ENCODE results near the gene TMEM271. TPM values are rescaled to one million over a fixed set of nuclear protein-coding genes. Genes with fewer than 3 reads are reported as not detected.

Gene TMEM271
- total and polyA plus RNA-seq, 10 donors: not detected

DNA sequence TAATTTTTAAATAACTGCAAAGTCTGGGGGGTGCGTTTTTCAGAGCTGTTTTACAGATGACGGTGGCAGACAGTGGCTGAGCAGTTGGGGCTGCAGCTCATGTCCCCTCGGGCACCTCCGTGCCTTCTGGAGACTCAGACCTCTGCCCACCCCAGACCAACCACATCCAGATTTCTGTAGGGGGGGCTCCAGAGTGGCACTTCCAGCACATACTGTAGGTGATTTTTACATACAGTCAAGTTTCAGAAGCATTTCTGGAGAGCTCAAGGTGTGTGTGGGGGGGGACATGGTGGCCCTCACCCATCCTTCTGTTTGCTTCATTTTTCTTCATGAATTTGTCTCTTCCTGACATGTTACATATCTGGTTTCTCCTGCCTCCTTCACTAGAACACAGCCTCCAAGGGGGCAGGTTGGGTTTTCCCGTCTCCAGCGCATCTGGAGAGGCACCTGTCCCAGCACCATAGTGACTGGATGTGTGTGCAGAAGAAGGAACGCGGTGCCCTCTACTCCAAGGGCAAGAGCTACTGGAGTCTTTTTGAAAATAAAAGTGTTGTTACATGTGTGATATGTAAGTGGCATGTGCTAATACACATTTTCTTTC lies 37.5 kb downstream of the TMEM271 start:
- no peak overlapping the region for H3K27ac ChIP-seq
- no peak overlapping the region for H3K4me3 ChIP-seq
- no peaks in the 10 kb centered on the region for H3K27me3 ChIP-seq (replicated peaks in 1 of 7)
- H3K4me1 ChIP-seq: no peaks in the 10 kb centered on the region
- WGBS, 5 donors: 95 to 98% (median 97%) methylated on average over 8 of the region's 8 CpGs
- H3K9me3 ChIP-seq: peaks cover 0 to 47% (median under 1%) of the 10 kb centered on the region in 8 donors
- intact Hi-C loops (cut with DNase I; ENCODE audit: low total_unique reads): no loop called here
- TF ChIP-seq POLR2A (IDR thresholded peaks at IDR 0.05) (no peak), POLR2AphosphoS5 (IDR thresholded peaks at IDR 0.05) (no peak)
- TF ChIP-seq, protein P1, sequence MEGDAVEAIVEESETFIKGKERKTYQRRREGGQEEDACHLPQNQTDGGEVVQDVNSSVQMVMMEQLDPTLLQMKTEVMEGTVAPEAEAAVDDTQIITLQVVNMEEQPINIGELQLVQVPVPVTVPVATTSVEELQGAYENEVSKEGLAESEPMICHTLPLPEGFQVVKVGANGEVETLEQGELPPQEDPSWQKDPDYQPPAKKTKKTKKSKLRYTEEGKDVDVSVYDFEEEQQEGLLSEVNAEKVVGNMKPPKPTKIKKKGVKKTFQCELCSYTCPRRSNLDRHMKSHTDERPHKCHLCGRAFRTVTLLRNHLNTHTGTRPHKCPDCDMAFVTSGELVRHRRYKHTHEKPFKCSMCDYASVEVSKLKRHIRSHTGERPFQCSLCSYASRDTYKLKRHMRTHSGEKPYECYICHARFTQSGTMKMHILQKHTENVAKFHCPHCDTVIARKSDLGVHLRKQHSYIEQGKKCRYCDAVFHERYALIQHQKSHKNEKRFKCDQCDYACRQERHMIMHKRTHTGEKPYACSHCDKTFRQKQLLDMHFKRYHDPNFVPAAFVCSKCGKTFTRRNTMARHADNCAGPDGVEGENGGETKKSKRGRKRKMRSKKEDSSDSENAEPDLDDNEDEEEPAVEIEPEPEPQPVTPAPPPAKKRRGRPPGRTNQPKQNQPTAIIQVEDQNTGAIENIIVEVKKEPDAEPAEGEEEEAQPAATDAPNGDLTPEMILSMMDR (IDR thresholded peaks at IDR 0.05 in 8 of 11, conservative IDR thresholded peaks at IDR 0.05 in 3 of 11): no peak
- peaks cover 0 to 60% (median 42%) of the 10 kb centered on the region in 6 donors for H3K36me3 ChIP-seq
- DNase-seq: peak; percentile 47

DNA sequence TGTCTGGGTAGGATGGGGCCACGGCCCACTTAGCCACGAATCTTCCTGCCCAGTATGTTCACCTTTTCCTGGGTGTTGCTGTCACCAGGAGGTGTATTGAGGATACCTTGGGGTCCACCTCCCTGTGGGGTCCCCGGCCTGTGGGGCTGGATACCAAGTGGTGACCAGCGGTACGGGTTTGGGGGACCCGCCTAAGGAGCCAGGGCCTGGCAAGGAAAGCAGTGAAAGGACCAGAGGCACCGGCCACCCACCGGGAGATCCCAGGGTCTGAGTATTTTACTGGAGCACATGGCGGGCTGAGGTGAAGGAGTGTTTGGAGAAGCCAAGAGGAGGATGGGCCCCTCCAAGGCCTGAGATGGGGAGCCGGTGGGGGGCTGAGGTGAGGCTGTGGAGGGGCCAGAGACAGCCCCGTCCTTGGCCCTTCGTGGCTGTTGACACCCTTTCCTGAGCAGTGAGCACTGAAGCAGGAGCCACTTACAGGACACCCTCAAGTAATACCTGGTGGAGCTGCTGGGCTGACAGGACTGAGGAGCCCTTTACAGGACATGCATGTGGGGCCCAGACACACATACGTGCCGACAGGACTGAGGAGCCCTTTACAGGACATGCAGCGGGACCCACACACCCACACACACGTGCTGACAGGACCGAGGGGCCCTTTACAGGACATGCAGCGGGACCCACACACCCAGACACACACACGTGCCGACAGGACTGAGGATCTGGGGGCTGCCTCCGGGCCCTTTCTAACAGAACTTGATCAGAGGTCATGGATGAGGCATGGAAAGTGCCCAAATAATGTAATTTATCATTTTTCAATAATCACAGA lies 38.4 kb downstream of the TMEM271 start:
- 94 to 97% (median 96%) methylated on average over 17 to 21 of the region's 21 CpGs for WGBS, 5 donors
- peaks cover 0 to 70% (median 48%) of the 10 kb centered on the region in 6 donors for H3K36me3 ChIP-seq
- no peaks in the 10 kb centered on the region for H3K4me1 ChIP-seq
- TF ChIP-seq POLR2A (IDR thresholded peaks at IDR 0.05) (no peak), POLR2AphosphoS5 (IDR thresholded peaks at IDR 0.05) (peak in 1 of 3 donors; percentile 22)
- TF ChIP-seq, protein P1 (IDR thresholded peaks at IDR 0.05 in 8 of 11, conservative IDR thresholded peaks at IDR 0.05 in 3 of 11): no peak
- no peak overlapping the region for H3K4me3 ChIP-seq
- H3K27ac ChIP-seq: no peak overlapping the region
- intact Hi-C loops (cut with DNase I; ENCODE audit: low total_unique reads): no loop called here
- DNase-seq: peak; percentile 68
- peaks cover 0 to 45% (median 0%) of the 10 kb centered on the region in 8 donors for H3K9me3 ChIP-seq
- no peaks in the 10 kb centered on the region for H3K27me3 ChIP-seq (replicated peaks in 1 of 7)

DNA sequence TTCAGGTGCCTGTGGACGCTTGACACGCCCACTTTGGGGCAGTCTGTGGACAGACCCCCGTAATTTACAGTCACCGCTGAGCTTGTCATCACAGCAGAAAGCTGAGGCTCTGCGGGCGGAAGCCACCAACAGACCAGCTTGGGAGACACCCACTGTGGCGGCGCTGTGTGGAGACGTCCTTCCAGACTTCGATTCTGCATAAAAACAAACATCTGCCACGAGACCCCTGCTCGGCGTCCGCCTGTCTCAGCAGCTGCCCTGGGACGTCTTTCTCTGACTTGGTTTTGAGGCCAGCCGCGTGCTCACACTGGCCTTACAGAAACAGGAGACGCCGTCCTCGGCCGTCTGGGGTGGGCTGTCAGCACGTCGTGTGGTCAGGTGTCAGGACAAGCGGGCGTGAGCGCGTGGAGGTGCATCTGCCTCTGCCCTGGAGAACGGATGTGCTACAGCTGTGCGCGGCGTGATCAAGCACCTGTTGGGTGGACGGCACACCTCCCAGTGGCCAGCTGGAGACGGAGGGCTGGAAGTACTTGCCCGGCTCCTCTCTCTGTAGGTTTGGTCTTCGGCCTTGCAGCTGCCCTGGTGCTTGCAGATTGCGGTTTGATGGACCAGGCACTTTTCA lies 39.6 kb downstream of the TMEM271 start:
- peak; percentile 66 for DNase-seq
- Histone ChIP-seq H3K36me3 (peaks cover 0 to 82% (median 58%) of the 10 kb centered on the region in 6 donors), H3K9me3 (peaks cover 0 to 48% (median 0%) of the 10 kb centered on the region in 8 donors), H3K4me1 (no peaks in the 10 kb centered on the region), H3K4me3 (no peak overlapping the region), H3K27ac (no peak overlapping the region), H3K27me3 (replicated peaks in 1 of 7) (no peaks in the 10 kb centered on the region)
- 93 to 98% (median 96%) methylated on average over 34 to 36 of the region's 36 CpGs for WGBS, 5 donors
- intact Hi-C loops (cut with DNase I; ENCODE audit: low total_unique reads): no loop called here
- TF ChIP-seq POLR2AphosphoS5 (IDR thresholded peaks at IDR 0.05) (peak in 1 of 3 donors; percentile 51), POLR2A (IDR thresholded peaks at IDR 0.05) (no peak)
- TF ChIP-seq, protein P1 (IDR thresholded peaks at IDR 0.05 in 8 of 11, conservative IDR thresholded peaks at IDR 0.05 in 3 of 11): no peak

DNA sequence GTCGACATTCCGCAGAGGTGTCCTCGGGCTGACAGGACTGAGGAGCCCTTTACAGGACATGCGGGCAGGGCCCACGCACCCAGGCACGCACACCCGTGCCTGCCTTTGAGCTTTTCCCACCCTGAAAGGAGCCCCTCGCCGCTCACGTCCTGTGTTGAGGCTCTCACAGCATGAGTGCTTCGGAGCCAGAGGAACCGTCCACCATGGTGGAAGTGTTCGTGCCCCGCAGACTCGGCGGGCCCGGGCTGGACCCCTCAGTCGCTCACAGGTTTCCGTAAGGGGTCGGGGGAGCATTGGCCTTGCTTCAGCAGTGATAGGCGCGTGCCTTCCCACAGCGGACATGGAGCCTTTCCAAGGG lies 40.2 kb downstream of the TMEM271 start:
- no peak overlapping the region for H3K4me3 ChIP-seq
- TF ChIP-seq, protein P1 (IDR thresholded peaks at IDR 0.05 in 8 of 11, conservative IDR thresholded peaks at IDR 0.05 in 3 of 11): no peak
- no peak for TF ChIP-seq POLR2A (IDR thresholded peaks at IDR 0.05)
- peak in 1 of 3 donors; percentile 21 for TF ChIP-seq POLR2AphosphoS5 (IDR thresholded peaks at IDR 0.05)
- peaks cover 0 to 88% (median 64%) of the 10 kb centered on the region in 6 donors for H3K36me3 ChIP-seq
- WGBS, 5 donors: 94 to 98% (median 97%) methylated on average over 19 to 23 of the region's 23 CpGs
- no peaks in the 10 kb centered on the region for H3K27me3 ChIP-seq (replicated peaks in 1 of 7)
- DNase-seq: peak; percentile 58
- H3K4me1 ChIP-seq: no peaks in the 10 kb centered on the region
- H3K9me3 ChIP-seq: peaks cover 0 to 48% (median 0%) of the 10 kb centered on the region in 8 donors
- intact Hi-C loops (cut with DNase I; ENCODE audit: low total_unique reads): no loop called here
- H3K27ac ChIP-seq: no peak overlapping the region
